Upper lobe of right lung (tissue), 1 donor: ENCODE measurements around the gene CORIN. TPM values are rescaled to one million over a fixed set of nuclear protein-coding genes. Genes with fewer than 3 reads are reported as not detected.

ENCODE experiments used
- microRNA-seq: library from miRNA; unstranded; fragments of <30 nt; microRNA quantifications from one replicate; pipeline ENCODE4 v1.2.0, GENCODE V29; 2020; ENCODE audit warnings: borderline microRNAs expressed
- total RNA-seq: library from RNA; stranded (reverse); fragmentation: NEBNext Ultra II Directional; extraction: Animal tissue kit (Norgen Biotek cat#: 25700); gene quantifications from one replicate; pipeline ENCODE4 v1.2.1, GENCODE V29; 2021
- donor health status: DM: no; HTN: yes; CAD: no; lungs with severe emphysema.

Gene CORIN
- total RNA-seq, 1 donor from 2014 or later, result 3.7 TPM

Small RNA genes within 50 kb of the gene (microRNA-seq; reads per million reads assigned to microRNA genes)
- not detected for gene MIR8053

Other genes starting within 250 kb of the CORIN start
- 11.7 TPM for gene NFXL1, start 76.5 kb upstream of the CORIN start, total RNA-seq
- gene CNGA1, start 178.6 kb upstream of the CORIN start, total RNA-seq, result not detected
- 2.0 TPM for gene NIPAL1, start 178.7 kb upstream of the CORIN start, total RNA-seq